Mammary epithelial cell (primary cell): ENCODE results near the gene MAGI3.

Experiments
- CTCF ChIP-seq, 2 donors: IDR thresholded peaks in 1 of 2; conservative IDR thresholded peaks in 1 of 2; 2 replicates each; pipeline ENCODE4 v1.5.1; 2011 to 2012; ENCODE audit warnings: inconsistent platforms in 2 of 2, low read length in 2 of 2, mild to moderate bottlenecking in 2 of 2, control low read depth in 1 of 2, low read depth in 1 of 2; ENCODE audit not compliant: insufficient read depth in 1 of 2; ENCODE audit errors: extremely low read depth in 1 of 2
- EZH2 ChIP-seq: IDR thresholded peaks from 2 replicates; pipeline ENCODE4 v1.6.1; 2012; ENCODE audit warnings: low read length, inconsistent platforms, borderline replicate concordance

GRCh38 chr1:113628997-113629396 lies 238.7 kb downstream of the MAGI3 start:
- TF ChIP-seq EZH2: no peak
- no peak for TF ChIP-seq CTCF (conservative IDR thresholded peaks at IDR 0.05 in 1 of 2, IDR thresholded peaks at IDR 0.05 in 1 of 2; ENCODE audit: extremely low read depth in 1 of 2, insufficient read depth in 1 of 2, low read depth in 1 of 2, low read length in 2 of 2)
